GM04503 (cell line): ENCODE data around the gene AGA.

Source experiments
- DNase-seq: peaks from one replicate; pipeline ENCODE4 v3.0.0-alpha.2; 2012; ENCODE audit warnings: low read depth

AGA gene

DNA sequence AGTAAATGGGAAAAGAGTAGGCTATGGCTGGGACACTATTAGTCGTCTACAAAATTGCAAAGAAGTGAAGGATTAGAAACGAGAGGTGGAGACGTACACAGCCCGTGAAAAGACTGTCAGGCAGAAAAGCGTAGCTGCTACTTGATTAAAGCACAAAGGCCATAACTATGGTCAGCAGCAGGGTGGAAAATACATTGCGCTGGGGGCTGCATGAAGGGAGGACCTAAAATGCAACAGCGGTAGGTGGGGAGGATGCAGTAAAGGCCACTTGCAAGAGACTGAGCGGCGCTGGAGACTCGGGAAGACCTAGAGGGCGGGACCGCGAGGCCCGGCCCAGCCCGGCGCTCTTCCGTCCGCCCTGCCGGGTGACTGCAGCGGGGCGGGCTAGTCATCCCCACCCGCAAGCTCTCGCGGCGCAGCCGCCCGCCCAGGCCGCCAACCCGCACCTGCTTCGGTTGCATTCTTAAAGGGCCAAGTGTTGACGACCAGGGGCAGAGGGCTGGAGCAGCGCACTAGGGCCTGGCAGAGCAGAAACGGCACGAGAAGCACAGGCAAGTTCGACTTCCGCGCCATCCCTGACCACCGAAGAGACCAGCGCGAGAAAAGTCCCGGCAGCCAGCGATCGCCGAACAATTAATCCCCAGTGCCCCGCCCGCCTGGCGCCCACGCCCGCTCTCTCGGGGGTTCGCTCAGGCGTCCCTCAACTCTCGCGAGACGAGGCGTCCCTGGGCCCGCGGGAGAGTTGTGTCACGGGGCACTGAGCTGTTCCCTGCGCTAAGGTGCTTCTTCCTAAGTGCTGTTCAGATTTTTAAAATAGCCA, at the start of gene AGA:
TSS of gene AGA (minus strand) at position 635 of the 820 bp plus-strand sequence. CDS start at position 573, 62 bp downstream.
- DNase-seq = peak; percentile 64

GRCh38 chr4:177492022-177492421, 49.8 kb upstream of the AGA start:
- DNase-seq = no peak

DNA sequence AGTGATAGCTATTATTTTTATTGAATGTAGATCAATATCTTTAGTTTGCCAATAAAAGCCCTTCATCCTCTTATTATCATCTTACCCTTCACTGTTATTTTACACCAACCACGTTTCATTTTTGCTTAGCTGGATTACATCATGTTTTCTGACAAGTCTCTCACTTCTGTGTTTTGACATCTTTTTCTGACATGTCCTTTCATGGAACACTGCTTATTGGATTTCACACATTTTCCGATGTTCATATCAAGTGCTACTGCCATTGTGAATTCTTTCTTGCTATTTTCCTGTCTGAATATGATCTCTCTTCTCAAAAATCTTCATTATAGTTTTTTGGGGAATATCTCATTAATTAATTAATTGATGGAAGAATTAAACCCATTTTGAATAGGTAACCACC, 48.5 kb upstream of the AGA start:
- no peak for DNase-seq

GRCh38 chr4:177489471-177490246, 47.4 kb upstream of the AGA start:
- no peak for DNase-seq

DNA sequence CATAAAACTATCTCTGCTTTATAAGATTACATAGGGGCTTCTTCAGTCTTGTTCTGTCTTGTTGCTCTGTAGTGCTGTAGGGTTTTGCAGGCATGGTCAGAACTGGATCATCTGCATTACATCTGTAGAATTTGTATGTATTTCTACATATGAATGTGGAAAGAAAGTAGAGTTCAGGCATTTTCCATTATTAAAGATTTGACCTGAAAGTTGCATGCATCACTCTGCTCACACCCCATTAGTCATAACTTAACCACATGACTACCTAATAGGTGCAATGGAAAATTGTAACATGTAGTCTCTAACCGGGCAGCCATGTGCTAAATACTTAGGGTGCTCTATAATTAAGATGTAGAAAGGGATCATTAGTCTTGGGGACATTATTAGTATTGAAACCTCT, 45.7 kb upstream of the AGA start:
- DNase-seq = no peak

- no peak for DNase-seq
Observed at GRCh38 chr4:177485528-177485927, 43.3 kb upstream of the AGA start.

DNA sequence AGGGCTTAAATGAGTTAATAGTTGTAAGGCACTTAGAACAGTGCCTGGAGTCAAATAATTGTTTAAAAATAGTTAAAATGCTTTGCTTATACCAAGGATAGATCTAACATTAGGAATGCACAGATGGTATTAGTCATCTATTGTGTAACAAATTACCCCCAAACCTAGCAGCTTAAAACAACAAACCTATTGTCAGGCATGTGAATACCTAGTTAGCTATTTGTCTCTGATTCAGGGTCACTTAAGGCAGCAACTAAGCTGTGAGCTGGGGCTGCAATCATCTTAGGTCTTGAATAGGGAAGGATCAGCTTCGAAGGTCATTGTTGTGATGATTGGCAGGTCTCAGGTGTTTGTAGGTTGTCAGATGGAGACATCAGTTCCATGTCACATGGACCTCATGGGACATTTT, 42.4 kb upstream of the AGA start:
- peak; percentile 82 for DNase-seq

- no peak for DNase-seq
Observed at GRCh38 chr4:177483760-177484159, 41.5 kb upstream of the AGA start.

- no peak for DNase-seq
Observed at GRCh38 chr4:177483271-177483670, 41.0 kb upstream of the AGA start.

- DNase-seq = no peak
Observed at GRCh38 chr4:177482367-177482766, 40.1 kb upstream of the AGA start.

DNA sequence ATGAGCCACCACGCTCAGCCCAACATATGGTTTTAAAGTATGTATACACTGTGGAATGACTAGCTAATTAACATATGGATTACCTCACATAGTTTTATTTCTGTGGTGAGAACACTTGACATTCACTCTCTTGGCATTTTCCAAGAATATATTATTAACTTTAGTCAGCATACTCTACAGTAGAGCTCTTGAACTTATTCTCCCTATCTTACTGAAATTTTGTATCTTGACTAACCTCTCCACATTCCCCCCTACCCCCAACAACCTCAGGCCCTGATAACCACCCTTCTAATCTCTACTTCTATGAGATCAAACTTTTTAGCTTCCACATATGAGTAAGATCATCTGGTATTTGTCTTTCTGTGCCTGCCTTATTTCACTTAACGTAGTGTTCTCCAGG, 38.6 kb upstream of the AGA start:
- no peak for DNase-seq

- no peak for DNase-seq
Observed at GRCh38 chr4:177479063-177479462, 36.8 kb upstream of the AGA start.

- no peak for DNase-seq
Observed at GRCh38 chr4:177478496-177478895, 36.3 kb upstream of the AGA start.

GRCh38 chr4:177473991-177474390, 31.8 kb upstream of the AGA start:
- no peak for DNase-seq

- no peak for DNase-seq
Observed at GRCh38 chr4:177464026-177464425, 21.8 kb upstream of the AGA start.

GRCh38 chr4:177461606-177462005, 19.4 kb upstream of the AGA start:
- DNase-seq = no peak

- DNase-seq = no peak
Observed at GRCh38 chr4:177460460-177460859, 18.2 kb upstream of the AGA start.

- no peak for DNase-seq
Observed at GRCh38 chr4:177455561-177455970, 13.3 kb upstream of the AGA start.

- no peak for DNase-seq
Observed at GRCh38 chr4:177453116-177453515, 10.9 kb upstream of the AGA start.

DNA sequence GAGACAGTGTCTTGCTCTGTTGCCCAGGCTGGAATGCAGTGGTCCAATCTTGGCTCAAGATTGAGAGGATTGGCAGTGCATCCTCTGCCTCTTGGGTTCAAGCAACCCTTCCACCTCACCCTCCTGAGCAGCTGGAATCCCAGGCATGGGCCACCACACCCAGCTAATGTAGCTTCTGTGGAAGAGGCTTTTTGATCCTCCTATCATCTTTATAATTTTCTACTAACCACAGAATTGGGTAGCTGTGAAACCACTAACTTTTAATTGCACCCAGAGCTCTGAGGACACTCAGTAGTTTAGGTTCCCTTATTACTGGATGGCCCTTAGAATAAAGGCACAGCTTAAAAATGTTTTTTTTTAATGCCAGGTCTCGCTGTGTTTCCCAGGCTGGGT, 8.9 kb upstream of the AGA start:
- DNase-seq = no peak

GRCh38 chr4:177450426-177451107, 8.3 kb upstream of the AGA start:
- DNase-seq = no peak

DNA sequence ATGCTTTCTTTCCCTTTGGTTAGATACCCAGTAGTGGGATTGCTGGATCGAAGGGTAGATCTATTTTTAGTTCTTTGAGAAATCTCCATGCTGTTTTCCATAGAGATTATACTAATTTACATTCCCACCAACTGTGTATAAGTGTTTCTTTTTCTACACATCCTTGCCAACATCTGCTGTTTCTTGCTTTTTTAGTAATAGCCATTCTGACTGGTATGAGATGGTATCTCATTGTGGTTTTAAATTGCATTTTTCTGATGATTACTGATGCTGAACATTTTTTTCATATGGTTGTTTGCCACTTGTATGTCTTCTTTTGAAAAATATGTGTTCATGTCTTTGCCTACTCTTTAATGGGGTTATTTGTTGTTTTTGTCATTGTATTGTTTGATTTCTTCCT, 6.6 kb upstream of the AGA start:
- peak; percentile 59 for DNase-seq
